Breast epithelium (tissue), 3 donors: Measurements from ENCODE around the gene CDC42EP4.

Experiments
- CTCF ChIP-seq, 3 donors: fragments of 450-650 bp; IDR thresholded peaks; one replicate each; pipeline ENCODE4 v1.5.1; 2016 to 2017; ENCODE audit warnings: antibody characterized with exemption in 3 of 3, mild to moderate bottlenecking in 3 of 3, moderate library complexity in 3 of 3
- POLR2A ChIP-seq: fragments of 450-650 bp; IDR thresholded peaks from one replicate; pipeline ENCODE4 v1.6.1; 2016; ENCODE audit warnings: antibody characterized with exemption, mild to moderate bottlenecking, moderate library complexity

DNA sequence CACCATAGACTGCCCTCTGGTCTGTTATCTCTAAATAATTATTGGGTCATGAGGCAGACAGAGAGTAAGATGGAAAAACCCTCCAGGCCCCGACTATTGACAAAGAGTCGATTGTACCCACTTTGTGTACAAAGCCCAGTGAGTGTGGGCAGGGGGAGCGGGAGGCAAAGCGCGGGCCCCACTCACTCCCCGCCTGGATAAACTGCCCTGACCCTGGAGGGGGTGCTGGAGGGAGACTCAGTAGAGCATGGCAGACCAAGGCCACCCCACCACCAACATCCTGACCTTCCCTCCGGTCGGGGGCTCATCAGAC is 38.9 kb downstream of the CDC42EP4 start:
- TF ChIP-seq POLR2A (no peak), CTCF (IDR thresholded peaks at IDR 0.05) (no peak)
